Osteoblast (primary cell): Measurements from ENCODE around the gene MCRIP1. TPM values are rescaled to one million over a fixed set of nuclear protein-coding genes. Genes with fewer than 3 reads are reported as not detected.

ENCODE experiments used
- DNase-seq: peaks from one replicate; pipeline ENCODE4 v3.0.0; 2011; ENCODE audit warnings: low spot score, mixed read lengths; ENCODE audit not compliant: insufficient read length; ENCODE audit errors: missing footprints
- H2AFZ ChIP-seq: 2 replicates; pipeline ENCODE4 v1.6.0; 2011; ENCODE audit warnings: mild to moderate bottlenecking, low read length
- H3K27ac ChIP-seq: 2 replicates; pipeline ENCODE4 v1.5.1; 2011; ENCODE audit warnings: mild to moderate bottlenecking, low read depth, low read length, moderate library complexity
- H3K27me3 ChIP-seq: 2 replicates; pipeline ENCODE4 v1.6.0; 2012; ENCODE audit warnings: mild to moderate bottlenecking, control low read depth, inconsistent platforms, low read length, moderate library complexity; ENCODE audit not compliant: insufficient read depth
- H3K36me3 ChIP-seq: 2 replicates; pipeline ENCODE4 v1.5.1; 2011; ENCODE audit warnings: mild to moderate bottlenecking, low read length, control low read depth, moderate library complexity; ENCODE audit not compliant: insufficient read depth
- H3K4me1 ChIP-seq: 2 replicates; pipeline ENCODE4 v1.5.1; 2011; ENCODE audit warnings: mild to moderate bottlenecking, low read length, control low read depth, moderate library complexity; ENCODE audit not compliant: insufficient read depth
- H3K4me2 ChIP-seq: 2 replicates; pipeline ENCODE4 v1.6.0; 2011; ENCODE audit warnings: mild to moderate bottlenecking, low read length; ENCODE audit not compliant: insufficient read depth
- H3K4me3 ChIP-seq: fragments of 200-600 bp; sonication (generic); 3 replicates; pipeline ENCODE4 v1.5.1; 2012; ENCODE audit warnings: mild to moderate bottlenecking, low read length, inconsistent platforms; ENCODE audit not compliant: insufficient read depth
- H3K79me2 ChIP-seq: 2 replicates; pipeline ENCODE4 v1.6.0; 2012; ENCODE audit warnings: mild to moderate bottlenecking, low read length, control low read depth, inconsistent platforms; ENCODE audit not compliant: insufficient read depth
- H3K9me3 ChIP-seq: 2 replicates; pipeline ENCODE4 v1.5.1; 2011; ENCODE audit warnings: low read depth, low read length, control low read depth
- H4K20me1 ChIP-seq: 2 replicates; pipeline ENCODE4 v1.6.0; 2012; ENCODE audit warnings: mild to moderate bottlenecking, low read length, control low read depth; ENCODE audit not compliant: insufficient read depth
- total RNA-seq: library from RNA; depleted of rRNA; stranded (reverse); fragments of >200 nt; gene quantifications from 2 replicates; pipeline ENCODE4 v1.2.3, GENCODE V29; 2012
- TF ChIP-seq, protein P1 (sequence below): IDR thresholded peaks from 2 replicates; pipeline ENCODE4 v1.5.1; 2011; ENCODE audit warnings: mild to moderate bottlenecking, low read depth, low read length, moderate library complexity; ENCODE audit errors: extremely low read depth

MCRIP1 gene
- total RNA-seq, 1 donor, result 163 TPM

DNA sequence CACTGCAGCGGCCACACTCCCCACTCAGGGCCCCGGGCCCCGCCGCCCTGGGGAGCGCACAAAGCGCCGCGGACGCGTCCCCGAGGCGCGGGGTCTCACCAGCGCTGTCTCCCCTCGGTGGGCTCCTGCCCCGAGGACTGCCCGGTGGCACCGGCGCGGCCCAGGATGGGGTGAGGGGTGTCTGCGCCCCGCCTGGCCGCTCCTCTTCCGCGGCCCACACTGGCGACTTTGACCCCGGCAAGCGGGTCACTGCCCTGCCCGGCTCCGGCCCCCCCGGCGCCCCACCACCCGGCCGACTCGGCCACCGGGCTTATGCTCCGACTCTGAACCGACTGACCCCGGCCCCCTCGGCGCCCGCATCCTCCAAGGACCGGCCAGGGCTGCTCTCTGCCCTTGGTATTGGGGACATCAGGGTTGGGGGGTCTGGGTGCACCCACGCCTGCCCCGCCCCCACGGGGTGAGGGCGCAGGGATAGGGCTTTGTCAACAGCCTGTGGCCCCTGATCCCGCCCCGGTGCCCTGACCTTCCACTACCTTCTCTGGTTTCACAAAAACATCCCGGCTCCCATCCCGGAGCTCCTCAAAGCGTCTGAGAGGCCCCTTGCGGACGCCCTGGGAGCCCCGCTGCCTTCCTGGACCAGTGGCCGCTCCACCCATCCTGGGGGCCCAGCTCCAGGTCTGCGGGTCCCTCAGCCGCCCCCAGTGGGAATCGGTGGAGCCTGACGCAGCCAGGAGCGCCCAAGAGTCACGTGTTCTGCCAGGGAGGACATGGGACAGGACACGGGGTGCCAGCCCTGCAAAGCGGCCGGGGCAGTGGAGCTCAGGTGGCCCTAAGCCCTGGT, 28.3 kb downstream of the MCRIP1 start:
- no peaks in the 10 kb centered on the region for H3K79me2 ChIP-seq
- H4K20me1 ChIP-seq, result no peaks in the 10 kb centered on the region
- peaks cover 69% of the 10 kb centered on the region for H3K27me3 ChIP-seq
- H3K4me1 ChIP-seq, result no peaks in the 10 kb centered on the region
- TF ChIP-seq, protein P1, sequence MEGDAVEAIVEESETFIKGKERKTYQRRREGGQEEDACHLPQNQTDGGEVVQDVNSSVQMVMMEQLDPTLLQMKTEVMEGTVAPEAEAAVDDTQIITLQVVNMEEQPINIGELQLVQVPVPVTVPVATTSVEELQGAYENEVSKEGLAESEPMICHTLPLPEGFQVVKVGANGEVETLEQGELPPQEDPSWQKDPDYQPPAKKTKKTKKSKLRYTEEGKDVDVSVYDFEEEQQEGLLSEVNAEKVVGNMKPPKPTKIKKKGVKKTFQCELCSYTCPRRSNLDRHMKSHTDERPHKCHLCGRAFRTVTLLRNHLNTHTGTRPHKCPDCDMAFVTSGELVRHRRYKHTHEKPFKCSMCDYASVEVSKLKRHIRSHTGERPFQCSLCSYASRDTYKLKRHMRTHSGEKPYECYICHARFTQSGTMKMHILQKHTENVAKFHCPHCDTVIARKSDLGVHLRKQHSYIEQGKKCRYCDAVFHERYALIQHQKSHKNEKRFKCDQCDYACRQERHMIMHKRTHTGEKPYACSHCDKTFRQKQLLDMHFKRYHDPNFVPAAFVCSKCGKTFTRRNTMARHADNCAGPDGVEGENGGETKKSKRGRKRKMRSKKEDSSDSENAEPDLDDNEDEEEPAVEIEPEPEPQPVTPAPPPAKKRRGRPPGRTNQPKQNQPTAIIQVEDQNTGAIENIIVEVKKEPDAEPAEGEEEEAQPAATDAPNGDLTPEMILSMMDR, result no peak
- no peak overlapping the region for H3K4me2 ChIP-seq
- no peaks in the 10 kb centered on the region for H3K9me3 ChIP-seq
- no peaks in the 10 kb centered on the region for H3K36me3 ChIP-seq
- no peak overlapping the region for H3K4me3 ChIP-seq
- no peak overlapping the region for H2AFZ ChIP-seq
- DNase-seq, result peak; percentile 93
- no peak overlapping the region for H3K27ac ChIP-seq

DNA sequence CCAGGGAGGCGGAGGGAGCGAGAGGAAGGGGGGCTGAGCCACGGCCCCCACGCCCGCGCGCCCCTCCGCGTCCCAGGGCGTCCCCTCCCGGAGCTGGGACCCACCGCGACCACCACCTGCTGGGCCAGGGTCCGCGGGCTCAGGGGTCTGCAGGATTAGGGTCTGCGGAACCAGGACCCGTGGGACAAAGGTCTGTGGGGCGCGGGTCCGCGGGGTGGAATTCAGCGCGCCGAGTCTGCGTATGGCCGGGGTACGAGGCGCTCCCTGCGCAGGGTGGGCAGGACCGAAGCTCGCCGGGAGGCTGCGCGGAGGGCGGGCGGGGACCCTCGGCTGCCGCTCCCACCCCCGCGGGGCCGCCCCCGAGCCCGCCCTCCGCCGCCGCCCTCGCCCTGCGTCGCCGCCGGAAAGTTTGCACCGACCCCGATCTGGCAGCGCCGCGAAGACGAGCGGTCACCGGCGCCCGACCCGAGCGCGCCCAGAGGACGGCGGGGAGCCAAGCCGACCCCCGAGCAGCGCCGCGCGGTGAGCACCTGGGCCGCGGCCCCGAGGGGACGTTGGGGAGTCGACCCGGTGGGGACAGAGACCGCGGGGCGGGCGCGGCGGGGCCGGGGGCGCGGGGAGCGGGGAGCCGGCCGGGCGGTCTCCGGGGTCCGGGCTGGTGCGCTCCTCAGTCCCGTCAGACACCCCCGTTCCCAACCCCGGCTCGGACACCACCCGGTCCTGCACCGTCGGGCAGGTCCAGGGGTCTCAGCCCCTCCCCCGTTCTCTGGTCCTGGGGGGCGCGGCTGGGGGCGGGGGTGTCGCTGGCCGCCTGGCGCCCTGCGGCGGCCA, 29.1 kb downstream of the MCRIP1 start, which contains the start of gene GCGR:
Gene GCGR, plus strand, starts transcription at position 423 of the 831 bp plus-strand sequence. CDS start 4,869 bp downstream, outside the sequence.
- Histone ChIP-seq H3K36me3 (no peaks in the 10 kb centered on the region), H2AFZ (no peak within 1 kb of the TSS), H3K9me3 (no peaks in the 10 kb centered on the region), H3K4me1 (no peaks in the 10 kb centered on the region), H3K79me2 (no peaks in the 10 kb centered on the region), H3K27ac (no peak within 1 kb of the TSS), H3K27me3 (peaks cover 63% of the 10 kb centered on the region), H3K4me2 (no peak within 1 kb of the TSS), H4K20me1 (no peaks in the 10 kb centered on the region), H3K4me3 (no peak within 1 kb of the TSS)
- no peak for DNase-seq
- TF ChIP-seq, protein P1, result no peak

DNA sequence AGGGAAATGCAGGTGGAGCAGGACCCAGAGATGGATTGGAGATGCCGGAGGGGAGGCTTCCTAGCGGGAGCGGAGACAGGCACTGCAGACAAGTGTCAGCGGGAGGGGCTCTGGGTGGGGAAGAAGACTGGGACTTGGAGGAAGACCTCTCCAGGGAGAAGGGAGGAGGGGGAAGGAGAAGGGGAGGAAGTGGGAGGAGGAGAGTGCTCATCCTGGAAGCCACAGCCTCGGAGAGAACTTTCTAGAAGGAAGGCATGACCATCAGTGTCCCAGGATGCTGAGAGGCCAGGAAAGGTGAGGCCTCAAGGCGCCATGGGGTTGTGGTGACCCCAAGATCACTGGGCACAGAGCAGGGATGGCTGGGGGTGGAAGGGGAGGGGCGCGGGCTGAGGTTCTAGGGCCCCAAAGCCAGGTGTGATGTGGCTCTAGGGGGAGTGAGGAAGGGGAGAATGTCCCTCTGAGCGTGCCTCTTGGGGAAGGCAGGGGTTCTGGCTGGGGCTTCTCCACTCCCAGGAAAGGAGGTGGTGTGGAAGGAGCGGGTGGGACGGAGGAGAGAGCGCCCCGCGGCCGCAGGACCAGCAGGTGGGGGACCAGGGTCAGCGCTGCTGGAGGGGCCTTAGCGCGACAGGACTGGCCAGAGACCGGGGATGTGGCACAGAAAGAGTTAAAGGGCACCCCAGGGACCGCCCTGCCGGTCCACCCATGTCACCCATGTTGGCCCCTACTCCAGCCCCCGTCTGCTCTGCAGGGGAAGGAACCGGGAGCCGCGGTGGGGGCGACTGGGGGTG, 30.0 kb downstream of the MCRIP1 start:
- no peak for DNase-seq
- no peaks in the 10 kb centered on the region for H3K4me1 ChIP-seq
- H3K9me3 ChIP-seq, result no peaks in the 10 kb centered on the region
- H4K20me1 ChIP-seq, result no peaks in the 10 kb centered on the region
- TF ChIP-seq, protein P1, result no peak
- no peaks in the 10 kb centered on the region for H3K36me3 ChIP-seq
- H2AFZ ChIP-seq, result no peak overlapping the region
- H3K27me3 ChIP-seq, result peaks cover 59% of the 10 kb centered on the region
- no peak overlapping the region for H3K4me3 ChIP-seq
- H3K79me2 ChIP-seq, result no peaks in the 10 kb centered on the region
- no peak overlapping the region for H3K27ac ChIP-seq
- H3K4me2 ChIP-seq, result no peak overlapping the region
